GM21423 (cell line): ENCODE measurements around the gene TCERG1L.
"Not testable (repeated sequence)": the region's sequence is repeated elsewhere in the genome, so short reads cannot be mapped to it uniquely, and the experiment has no call there.

ENCODE experiments used
- ATAC-seq: cut with Tn5 transposase; IDR thresholded peaks from one replicate; pipeline ENCODE4 v1.9.1; 2021; ENCODE audit warnings: mild to moderate bottlenecking, moderate library complexity; ENCODE audit not compliant: unreplicated experiment

TCERG1L gene

GRCh38 chr10:131249238-131249954 lies 62.1 kb downstream of the TCERG1L start:
- no peak for ATAC-seq

GRCh38 chr10:131248376-131249165 lies 63.0 kb downstream of the TCERG1L start:
- no peak for ATAC-seq

DNA sequence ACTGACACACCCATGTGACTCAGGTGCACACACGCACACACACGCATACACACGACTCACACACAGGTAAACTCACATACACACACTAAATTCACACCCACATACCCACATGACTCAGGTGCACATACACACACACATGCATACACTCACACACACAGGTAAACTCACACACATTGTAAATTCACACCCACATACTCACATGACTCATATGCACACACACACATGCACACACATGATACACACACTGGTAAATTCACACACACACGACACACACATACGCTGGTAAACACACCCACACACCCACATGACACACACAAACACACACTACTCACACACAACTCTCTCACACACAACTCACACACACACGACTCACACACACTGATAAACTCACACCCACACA lies 63.6 kb downstream of the TCERG1L start:
- ATAC-seq, result no peak

- no peak for ATAC-seq
Observed at GRCh38 chr10:131246775-131247174, 64.7 kb downstream of the TCERG1L start.

- no peak for ATAC-seq
Observed at GRCh38 chr10:131246089-131246488, 65.4 kb downstream of the TCERG1L start.

- no peak for ATAC-seq
Observed at GRCh38 chr10:131245475-131246059, 66.0 kb downstream of the TCERG1L start.

DNA sequence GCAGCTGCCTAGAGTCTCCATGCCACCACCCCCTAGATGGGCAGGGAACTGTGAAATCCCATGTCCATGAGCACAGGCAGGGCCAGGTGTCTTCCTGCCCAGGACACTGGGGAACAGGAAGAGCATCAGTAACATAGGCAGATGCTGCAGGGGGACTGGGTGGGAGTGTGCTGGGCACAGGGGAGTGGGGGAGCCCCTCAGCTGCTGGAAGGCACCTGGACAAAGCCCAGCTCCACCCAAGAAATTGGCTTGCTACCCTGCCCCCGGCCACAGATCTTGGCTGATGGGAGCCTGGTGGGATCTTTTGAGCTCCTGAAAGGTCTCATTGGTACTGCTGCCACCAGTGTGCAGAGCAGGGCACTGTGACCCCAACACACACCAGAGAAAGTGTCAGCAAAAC lies 66.7 kb downstream of the TCERG1L start:
- ATAC-seq, result no peak

GRCh38 chr10:131243076-131243475 lies 68.4 kb downstream of the TCERG1L start:
- ATAC-seq, result no peak

DNA sequence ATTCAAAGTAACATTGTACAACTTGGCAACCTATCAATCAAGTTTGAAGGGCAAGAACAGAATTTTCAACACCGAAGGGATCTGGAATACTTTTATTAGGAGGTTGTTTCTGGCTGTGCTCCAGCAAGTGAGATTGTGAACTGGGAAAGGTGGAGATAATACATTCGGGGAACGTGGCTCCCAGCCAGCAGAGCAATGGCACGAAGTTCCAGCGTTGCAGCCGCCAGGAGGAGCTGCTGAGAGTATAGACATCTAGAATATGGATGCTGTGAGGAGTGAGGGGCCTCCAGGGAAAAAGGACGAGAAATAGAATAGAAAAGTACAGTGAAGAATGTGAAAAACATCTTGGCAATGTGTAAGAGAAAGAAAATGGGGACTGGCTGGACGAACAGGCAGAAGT lies 69.5 kb downstream of the TCERG1L start:
- ATAC-seq, result no peak

DNA sequence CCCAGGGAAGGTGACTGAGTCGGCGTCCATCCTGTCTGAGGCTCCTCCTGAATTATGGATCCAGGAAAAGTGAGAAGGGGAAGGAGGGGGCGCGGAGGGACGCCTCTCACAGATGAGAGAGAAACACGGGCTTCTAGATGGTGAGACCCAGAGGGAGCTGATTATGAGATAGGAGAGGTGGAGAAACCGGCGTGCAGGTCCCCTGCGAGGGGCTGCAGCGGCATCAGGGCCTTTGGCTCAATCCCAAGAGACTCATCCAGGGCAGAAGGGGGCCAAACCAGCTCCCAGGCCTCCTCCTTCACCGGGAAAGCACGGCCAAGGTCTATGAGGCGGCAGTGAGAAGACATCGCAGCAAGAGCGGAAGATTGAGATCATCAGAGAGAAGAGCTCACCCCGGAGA lies 70.8 kb downstream of the TCERG1L start:
- no peak for ATAC-seq

DNA sequence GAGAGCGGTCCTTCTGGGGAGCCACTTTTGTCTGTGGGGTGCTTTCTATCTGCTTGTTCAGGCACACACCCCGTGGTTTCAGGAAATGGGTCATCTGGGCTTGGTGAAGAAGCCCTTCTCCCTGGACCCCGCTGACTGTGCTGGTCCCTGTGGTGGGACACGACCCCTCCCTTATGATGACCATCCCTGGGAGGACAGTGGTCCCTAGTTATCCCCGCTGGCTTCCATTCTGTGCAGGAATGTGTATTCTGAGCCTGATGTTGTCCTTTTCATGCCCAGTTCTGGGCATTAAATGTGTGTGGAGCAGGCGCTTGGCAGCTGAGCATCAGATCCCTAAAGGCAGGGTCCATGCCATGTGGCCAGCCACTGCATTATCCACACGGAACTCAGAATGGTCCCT lies 71.6 kb downstream of the TCERG1L start:
- ATAC-seq, result no peak

DNA sequence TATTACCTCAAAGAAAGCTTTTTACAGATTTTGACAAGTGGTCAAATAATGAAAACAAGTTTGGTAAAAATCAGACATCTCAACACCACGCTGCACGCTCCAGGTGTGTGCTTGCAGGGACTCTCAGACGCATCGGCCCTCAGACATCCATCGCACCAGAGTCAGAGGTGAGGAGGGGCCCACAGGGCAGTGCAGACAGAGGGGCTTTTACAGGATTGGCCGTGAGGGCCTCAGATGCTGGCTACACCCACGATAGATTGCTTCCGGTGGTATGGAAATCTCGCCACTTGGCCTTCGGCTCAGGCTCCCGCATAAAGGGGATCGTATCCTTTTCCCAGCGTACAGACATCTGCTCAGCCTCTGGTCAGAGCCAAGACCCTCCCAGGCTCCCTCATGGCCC lies 72.1 kb downstream of the TCERG1L start:
- ATAC-seq, result no peak

- ATAC-seq, result no peak
Observed at GRCh38 chr10:131238669-131239280, 72.7 kb downstream of the TCERG1L start.

GRCh38 chr10:131237991-131238651 lies 73.4 kb downstream of the TCERG1L start:
- no peak for ATAC-seq

GRCh38 chr10:131234606-131235005 lies 76.9 kb downstream of the TCERG1L start:
- ATAC-seq, result not testable (repeated sequence)

DNA sequence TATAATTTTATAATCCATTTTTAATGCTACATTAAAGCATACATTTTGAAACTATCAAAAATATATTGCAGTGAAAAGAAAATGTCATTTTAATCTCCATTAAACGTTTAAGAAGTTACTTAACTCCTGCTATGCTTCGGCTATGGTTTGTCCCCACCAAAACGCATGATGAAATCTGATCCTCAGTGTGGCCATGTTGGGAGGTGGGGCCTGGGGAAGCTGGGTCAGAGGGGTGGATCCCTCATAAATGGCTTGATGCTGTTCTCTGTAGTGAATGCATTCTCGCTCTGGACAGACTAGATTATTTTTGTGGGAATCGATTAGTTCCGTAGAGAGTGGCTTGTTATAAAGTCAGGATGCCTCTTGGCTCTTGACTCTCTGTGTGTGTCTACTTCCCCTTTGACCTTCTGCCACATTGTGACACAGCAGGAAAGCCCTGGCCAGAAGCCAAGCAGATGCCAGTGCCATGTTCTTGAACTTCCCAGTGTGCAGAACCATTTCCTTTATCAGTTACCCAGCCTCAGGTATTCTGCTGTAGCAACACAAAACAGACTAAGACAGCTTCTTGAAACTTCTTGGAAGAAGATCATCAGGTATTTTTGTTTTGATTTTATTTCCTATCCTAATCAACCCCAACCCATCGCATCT lies 77.8 kb downstream of the TCERG1L start:
- ATAC-seq, result no peak

DNA sequence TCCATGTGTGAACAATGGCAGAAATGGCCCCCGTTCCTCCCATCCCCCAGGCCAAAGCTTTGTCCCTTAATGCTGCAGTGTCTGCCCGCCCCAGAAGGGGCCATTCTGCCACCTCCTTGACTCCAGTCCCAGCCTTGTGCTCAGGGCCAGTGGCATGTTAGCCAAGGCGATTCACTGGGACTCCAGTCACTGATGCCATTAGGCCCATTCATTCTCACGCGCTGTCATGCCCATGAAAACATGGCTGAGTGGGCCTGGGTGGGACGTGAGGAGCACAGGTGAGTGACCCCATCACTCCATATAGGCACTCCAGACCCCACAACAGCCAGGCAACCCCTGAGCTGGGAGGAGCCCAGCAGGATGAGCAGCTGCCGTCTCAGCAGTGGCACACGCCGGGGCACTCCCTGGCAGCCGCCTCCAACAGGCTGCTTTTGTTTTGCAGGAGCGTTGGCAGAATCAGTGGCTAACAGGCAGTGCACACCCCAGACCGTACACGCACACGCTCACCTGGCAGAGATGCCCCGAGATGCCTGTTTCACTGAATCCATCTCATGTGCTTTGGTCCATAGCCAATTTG lies 79.5 kb downstream of the TCERG1L start:
- no peak for ATAC-seq

GRCh38 chr10:131231323-131231964 lies 80.1 kb downstream of the TCERG1L start:
- no peak for ATAC-seq

- no peak for ATAC-seq
Observed at GRCh38 chr10:131230641-131231322, 80.7 kb downstream of the TCERG1L start.
